HG02852 (cell line): ENCODE results near the gene TECTA.
"Not testable (repeated sequence)": the region's sequence is repeated elsewhere in the genome, so short reads cannot be mapped to it uniquely, and the experiment has no call there.

Experiments
- ATAC-seq: cut with Tn5 transposase; IDR thresholded peaks from one replicate; pipeline ENCODE4 v1.9.1; 2021; ENCODE audit warnings: mild to moderate bottlenecking, moderate library complexity; ENCODE audit not compliant: unreplicated experiment

TECTA gene

DNA sequence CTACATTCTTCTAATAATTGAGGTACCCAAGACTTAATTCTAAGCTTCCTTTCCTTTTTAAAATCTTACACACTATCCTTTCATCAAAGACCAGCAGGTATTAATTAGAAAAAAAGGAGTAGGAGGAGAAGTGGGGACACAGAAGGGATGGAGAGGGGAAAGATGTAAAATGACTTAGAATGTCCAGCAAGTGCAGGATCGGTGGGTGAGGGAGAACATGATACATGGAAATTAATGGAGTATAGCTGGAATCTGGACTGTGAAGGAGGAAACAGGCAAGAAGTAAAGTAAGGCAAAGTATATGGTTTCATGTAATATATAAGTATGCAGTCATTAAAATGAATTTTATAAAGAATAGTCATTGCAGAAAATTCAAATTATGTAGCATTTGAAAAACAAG lies 127.8 kb downstream of the TECTA start:
- ATAC-seq, result no peak

DNA sequence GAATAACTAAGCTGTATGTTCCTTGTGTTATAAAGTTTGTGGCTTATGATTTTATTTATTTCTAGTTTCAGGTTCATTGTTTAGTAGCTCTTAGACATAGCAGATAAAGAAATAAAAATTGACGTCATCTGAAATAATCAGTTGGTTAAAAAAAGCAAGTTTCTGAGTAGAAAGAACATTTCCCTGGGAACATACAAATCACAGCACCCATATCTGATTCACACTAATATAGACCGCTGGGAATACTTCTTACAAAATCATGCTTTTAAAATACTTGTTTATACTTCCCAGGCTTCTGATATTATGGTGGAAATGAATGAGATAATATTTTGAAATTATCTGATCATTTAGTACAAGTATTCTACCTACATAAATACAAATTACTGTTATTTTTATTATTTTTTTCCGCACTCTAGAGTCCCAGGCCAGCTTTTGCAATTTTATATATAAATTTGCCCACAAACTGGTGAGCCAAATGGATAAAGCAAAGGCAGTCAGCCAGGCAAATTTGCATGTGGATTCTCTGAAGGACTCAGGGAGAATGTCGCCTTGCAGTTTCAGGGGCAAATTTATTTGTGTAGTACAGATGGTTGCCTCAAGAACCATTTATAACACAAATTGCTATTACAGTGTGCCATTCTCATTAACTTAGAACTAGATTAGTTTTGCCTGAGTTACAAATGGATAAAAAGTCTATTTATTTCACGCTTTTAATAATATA lies 128.6 kb downstream of the TECTA start:
- ATAC-seq, result no peak

DNA sequence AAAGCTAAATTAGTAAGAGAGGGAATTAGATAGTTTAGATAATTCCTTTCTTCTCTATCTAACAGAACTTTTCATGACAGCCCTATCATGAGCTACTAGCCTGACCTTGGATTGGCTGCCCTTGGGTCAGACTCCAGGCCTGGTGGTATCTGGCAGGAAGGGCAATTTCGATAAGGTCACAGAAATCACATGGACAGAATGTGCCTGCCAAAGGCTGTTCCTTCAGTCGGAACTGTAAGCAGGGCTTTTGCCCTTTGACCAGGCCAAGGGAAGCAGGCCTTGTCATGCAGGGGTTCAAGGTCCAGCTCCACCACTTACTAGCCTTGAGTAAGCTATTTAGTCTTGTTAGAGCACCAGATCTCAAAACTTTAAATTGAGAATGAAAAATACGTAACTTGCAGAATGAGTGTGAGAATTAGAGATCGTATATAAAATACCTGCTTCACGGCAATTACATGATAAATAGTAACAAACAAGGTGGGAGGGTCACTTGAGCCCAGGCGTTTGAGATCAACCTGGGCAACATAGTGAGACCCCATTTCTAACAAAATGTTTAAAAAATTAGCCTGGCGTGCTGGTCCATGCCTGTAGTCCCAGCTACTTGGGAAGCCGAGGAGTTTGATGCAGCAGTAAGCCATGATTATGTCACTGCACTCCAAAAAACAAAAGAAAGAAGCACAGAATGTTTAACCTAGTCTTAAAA lies 130.7 kb downstream of the TECTA start:
- no peak for ATAC-seq

DNA sequence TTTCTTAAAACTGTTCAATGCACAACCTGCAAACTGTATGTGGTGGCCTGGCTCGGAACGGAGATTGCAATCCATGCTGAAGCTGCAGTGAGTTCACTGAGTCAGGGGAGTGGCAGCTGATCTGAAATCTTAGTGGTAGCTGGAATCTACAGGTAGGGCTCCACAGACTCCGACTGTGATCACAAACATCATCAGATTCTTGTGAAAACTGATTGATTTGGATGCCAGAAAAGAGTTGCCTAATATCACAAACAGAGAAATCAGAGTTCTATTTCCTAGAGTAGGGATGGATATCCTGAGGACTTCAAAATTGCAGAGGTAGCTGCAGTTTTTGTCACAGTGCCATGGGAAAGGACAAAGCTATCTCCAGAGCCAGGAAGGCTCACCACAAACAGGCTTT lies 134.0 kb downstream of the TECTA start:
- ATAC-seq, result no peak

DNA sequence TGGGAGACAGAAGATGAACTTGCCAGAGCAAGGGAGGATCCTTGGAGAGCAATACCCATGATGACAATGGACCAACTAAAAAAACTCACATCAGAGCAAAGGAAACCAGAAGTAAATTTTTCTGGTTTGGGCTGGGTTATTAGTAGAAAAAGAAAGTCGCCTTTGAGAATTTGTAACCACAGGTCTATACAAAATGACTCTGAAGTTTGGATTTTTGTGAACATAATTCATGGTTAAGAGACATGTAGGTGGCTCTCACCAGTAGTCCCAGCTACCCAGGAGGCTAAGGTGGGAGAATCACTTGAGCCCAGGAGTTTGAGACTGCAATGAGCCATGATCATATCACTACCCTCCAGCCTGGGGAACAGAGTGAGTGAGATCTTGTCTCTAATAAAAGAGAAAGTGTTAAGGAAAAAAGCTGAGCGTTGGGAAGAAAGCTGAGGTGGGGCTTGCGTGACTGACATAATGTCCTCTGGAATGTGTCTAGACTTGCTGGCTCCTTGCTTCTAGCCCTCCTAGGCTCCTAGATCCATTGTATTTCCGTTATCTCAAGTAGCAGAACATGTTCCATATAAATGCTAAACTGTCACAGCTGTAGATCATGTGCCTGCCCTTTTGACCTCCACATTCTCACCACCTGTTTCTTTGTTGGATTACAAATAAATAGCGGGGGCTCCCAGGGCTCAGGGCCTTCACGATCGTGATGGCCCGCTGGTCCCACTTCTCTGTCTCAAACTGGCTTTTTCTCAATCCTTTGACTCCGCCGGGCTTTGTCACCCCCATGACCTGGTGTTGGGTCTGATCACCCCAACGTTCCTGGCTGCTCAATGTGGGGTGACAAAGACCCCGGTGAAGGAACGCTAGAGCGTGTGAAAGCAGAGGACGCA lies 135.3 kb downstream of the TECTA start:
- peak; percentile 78 for ATAC-seq

DNA sequence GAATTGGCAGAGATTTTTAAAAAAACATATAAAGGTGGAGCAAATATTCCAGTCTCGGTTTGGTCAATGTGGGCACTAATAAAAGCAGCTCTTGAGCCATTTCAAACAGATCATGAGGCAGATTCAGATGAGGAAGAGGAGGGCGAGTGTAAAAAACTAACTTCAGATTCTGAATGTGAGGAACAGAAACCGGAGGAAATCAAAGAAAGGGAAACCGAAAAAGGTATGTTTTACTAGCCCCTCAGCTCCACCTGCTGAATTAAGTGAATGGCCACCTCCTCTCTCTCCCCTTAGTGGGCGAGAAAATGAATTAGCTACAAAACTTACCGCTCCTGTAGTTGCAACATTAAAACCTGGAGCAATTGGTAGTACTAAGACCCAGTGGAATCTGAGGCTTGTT lies 136.2 kb downstream of the TECTA start:
- not testable (repeated sequence) for ATAC-seq

DNA sequence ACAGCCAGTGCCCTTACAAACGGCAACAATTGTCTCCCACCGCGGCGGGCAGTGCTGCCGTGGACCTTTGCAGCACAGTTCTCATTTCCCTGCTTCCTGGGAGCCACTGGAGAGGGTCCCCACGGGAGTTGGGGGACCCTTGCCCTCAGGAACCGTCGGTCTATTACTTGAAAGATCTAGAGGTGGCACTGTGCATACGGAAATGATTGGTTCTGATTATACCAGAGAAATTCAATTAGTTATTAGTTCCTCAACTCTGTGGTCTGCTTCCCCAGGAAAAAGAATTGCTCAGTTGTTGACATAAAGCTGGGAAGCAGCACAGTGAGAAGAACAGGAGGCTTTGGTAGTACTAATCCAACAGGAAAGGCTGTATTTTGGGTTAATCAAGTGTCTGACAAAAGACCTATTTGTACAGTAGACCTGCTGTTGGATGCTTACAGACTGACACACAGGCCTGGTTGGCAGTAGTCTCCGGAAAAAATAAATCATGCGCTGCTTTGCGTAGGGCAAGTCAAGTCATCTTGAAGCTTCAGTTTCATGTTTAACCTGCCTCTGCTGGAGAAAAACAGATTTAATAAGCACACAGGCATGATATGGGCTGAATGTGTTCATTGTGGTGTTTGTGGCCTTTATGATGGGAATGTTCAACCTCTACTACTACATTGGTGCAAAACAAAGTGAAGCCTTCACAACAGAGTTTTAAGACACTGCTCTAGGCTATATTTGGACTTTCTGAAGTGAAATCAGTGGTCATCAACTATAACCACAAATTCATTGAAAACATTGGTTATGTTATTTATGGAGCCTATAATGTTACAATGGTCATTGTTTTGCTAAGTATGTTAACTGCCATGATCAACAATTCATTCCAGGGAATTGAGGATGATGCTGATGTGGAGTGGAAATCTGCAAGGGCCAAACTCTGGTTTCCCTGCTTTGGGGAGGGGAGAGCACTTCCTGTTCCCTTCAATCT lies 136.9 kb downstream of the TECTA start:
- no peak for ATAC-seq

DNA sequence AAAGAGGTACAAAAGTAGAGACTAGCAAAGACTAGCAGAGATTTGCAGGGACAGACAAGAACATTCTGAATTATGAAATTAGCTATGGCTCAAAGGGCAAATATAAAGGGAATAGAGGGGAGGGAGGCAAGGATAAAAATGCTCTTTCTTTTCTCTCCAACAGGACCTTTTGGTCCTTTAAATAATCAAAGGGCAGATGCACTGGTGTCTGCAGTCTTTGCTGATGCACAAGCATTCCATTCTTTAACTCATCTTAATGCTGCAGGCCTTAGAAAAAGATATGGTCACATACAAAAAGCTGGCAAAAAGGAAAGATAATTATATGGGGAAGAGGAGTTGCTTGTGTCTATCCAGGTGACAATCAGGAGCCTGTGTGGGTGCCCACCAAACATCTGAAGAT lies 137.9 kb downstream of the TECTA start:
- no peak for ATAC-seq

DNA sequence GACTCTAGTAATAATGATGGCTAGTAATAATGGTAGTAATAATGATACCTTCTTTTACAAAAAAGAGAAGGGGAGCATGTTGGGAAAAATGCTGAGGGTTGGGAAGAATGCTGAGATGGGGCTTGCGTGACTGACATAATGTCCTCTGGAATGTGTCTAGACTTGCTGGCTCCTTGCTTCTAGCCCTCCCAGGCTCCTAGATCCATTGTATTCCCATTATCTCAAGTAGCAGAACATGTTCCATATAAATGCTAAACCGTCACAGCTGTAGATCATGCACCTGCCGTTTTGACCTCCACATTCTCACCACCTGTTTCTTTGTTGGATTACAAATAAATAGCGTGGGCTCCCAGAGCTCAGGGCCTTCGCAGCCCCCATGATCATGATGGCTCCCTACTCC lies 139.0 kb downstream of the TECTA start:
- not testable (repeated sequence) for ATAC-seq

DNA sequence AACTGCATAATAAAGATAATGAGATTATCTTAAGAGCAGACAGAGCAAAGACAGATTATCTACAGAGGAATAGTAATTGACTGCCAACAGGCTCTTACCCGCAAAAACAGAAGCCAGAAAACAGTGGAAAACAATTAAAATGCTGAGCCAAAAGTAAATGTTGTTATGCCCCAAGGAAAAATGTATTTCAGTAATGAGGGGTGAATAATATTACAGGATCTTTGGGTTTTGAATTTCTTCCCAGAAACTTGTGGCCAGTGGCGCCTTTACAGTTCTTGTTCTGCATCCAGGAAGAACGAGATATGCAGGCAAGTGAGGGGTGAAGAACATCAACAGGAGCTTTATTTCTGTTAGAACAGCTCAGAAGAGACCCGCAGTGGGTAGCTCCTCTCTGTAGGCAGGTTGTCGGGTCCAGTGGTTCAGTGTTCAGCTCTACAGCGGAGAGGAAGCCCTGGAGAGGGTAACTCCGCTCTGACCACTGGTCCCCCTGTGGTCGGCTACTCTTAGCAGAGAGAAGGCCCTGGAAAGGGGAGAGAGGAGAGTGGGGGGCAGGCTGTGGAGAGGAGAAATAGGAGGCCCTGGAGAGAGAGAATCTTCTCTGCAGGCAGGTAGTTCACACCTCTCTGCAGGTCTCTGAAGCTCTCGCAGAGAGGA lies 139.7 kb downstream of the TECTA start:
- no peak for ATAC-seq
